ENCODE data around the gene CYB5B. TPM values are rescaled to one million over a fixed set of nuclear protein-coding genes. Genes with fewer than 3 reads are reported as not detected.
A peak's percentile ranks its signal among the peaks of the same experiment; 100 is the strongest.

Gene CYB5B
- total and polyA plus RNA-seq, 7 donors = 42.1 to 92.8 (median 54.5) TPM

GRCh38 chr16:69486272-69486671, 61.9 kb downstream of the CYB5B start:
- intact Hi-C loops (cut with DNase I) = loop anchor here in 1 of 2 donors (10.0 kb wide), 1 partner anchor 91 kb away; no protein-coding TSS in a partner anchor
- Histone ChIP-seq H3K27ac (no peak overlapping the region), H3K27me3 (ENCODE audit: insufficient read depth in 3 of 3, low read length in 2 of 3) (no peaks in the 10 kb centered on the region), H3K36me3 (ENCODE audit: insufficient read depth in 1 of 2, low read depth in 1 of 2) (no peaks in the 10 kb centered on the region), H3K4me3 (no peak overlapping the region), H3K9me3 (no peaks in the 10 kb centered on the region), H3K4me1 (peaks cover 14% of the 10 kb centered on the region)
- TF ChIP-seq, protein P1, sequence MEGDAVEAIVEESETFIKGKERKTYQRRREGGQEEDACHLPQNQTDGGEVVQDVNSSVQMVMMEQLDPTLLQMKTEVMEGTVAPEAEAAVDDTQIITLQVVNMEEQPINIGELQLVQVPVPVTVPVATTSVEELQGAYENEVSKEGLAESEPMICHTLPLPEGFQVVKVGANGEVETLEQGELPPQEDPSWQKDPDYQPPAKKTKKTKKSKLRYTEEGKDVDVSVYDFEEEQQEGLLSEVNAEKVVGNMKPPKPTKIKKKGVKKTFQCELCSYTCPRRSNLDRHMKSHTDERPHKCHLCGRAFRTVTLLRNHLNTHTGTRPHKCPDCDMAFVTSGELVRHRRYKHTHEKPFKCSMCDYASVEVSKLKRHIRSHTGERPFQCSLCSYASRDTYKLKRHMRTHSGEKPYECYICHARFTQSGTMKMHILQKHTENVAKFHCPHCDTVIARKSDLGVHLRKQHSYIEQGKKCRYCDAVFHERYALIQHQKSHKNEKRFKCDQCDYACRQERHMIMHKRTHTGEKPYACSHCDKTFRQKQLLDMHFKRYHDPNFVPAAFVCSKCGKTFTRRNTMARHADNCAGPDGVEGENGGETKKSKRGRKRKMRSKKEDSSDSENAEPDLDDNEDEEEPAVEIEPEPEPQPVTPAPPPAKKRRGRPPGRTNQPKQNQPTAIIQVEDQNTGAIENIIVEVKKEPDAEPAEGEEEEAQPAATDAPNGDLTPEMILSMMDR (IDR thresholded peaks at IDR 0.05) = no peak
- no peak for DNase-seq
- 74 to 89% (median 83%) methylated on average over 5 of the region's 5 CpGs for WGBS, 3 donors
- ATAC-seq = no peak

DNA sequence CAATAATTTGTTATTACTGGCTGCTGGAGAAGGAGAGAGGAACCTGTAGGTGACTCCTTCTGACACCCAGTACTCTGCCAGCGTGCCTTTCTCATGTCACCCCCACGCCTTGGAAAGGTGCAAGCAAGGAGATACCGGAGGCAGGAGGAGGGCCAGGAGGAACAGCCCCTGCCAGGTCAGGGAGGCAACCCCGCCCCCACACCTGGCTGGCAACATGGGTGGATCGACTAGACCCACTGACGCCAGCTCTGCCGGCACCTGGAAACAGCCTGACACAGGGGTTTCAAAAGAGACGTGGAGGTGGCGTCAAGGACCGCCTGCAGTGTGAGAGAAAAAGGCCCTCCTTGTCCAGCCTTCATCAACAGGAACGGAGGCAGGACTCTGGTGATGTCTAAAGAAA, 62.3 kb downstream of the CYB5B start:
- Histone ChIP-seq H3K36me3 (ENCODE audit: insufficient read depth in 1 of 2, low read depth in 1 of 2) (no peaks in the 10 kb centered on the region), H3K27ac (no peak overlapping the region), H3K27me3 (ENCODE audit: insufficient read depth in 3 of 3, low read length in 2 of 3) (no peaks in the 10 kb centered on the region), H3K4me3 (no peak overlapping the region), H3K9me3 (no peaks in the 10 kb centered on the region), H3K4me1 (peaks cover 9% of the 10 kb centered on the region)
- intact Hi-C loops (cut with DNase I) = loop anchor here in 1 of 2 donors (10.0 kb wide), 1 partner anchor 92 kb away; no protein-coding TSS in a partner anchor
- DNase-seq (no peak), ATAC-seq (no peak)
- TF ChIP-seq, protein P1 (IDR thresholded peaks at IDR 0.05) = no peak
- WGBS, 3 donors = 76 to 90% (median 80%) methylated on average over 11 of the region's 11 CpGs

GRCh38 chr16:69490707-69491324, 66.4 kb downstream of the CYB5B start:
- peak in 1 of 4 donors; percentile 69 for ATAC-seq
- H3K27ac ChIP-seq = no peak overlapping the region

GRCh38 chr16:69494991-69495392, 70.6 kb downstream of the CYB5B start:
- 71 to 78% (median 73%) methylated on average over 4 of the region's 4 CpGs for WGBS, 3 donors
- Histone ChIP-seq H3K36me3 (ENCODE audit: insufficient read depth in 1 of 2, low read depth in 1 of 2) (no peaks in the 10 kb centered on the region), H3K27me3 (ENCODE audit: insufficient read depth in 3 of 3, low read length in 2 of 3) (no peaks in the 10 kb centered on the region), H3K9me3 (no peaks in the 10 kb centered on the region), H3K4me1 (no peaks in the 10 kb centered on the region), H3K4me3 (no peak overlapping the region), H3K27ac (no peak overlapping the region)
- DNase-seq = no peak
- intact Hi-C loops (cut with DNase I) = no loop called here
- TF ChIP-seq, protein P1 (IDR thresholded peaks at IDR 0.05) = no peak
- ATAC-seq = peak in 2 of 4 donors; percentile 42 to 46

More at GRCh38 chr16:69490707-69491324, 66.4 kb downstream of the CYB5B start:
- no peaks in the 10 kb centered on the region for H3K9me3 ChIP-seq
- H3K36me3 ChIP-seq (ENCODE audit: insufficient read depth in 1 of 2, low read depth in 1 of 2) = no peaks in the 10 kb centered on the region
- H3K27me3 ChIP-seq (ENCODE audit: insufficient read depth in 3 of 3, low read length in 2 of 3) = no peaks in the 10 kb centered on the region
- TF ChIP-seq, protein P1 (IDR thresholded peaks at IDR 0.05) = no peak
- H3K4me3 ChIP-seq = no peak overlapping the region
- 45 to 61% (median 48%) methylated on average over 9 of the region's 9 CpGs for WGBS, 3 donors
- H3K4me1 ChIP-seq = no peaks in the 10 kb centered on the region
- intact Hi-C loops (cut with DNase I) = no loop called here
- no peak for DNase-seq

GRCh38 chr16:69495821-69496220, 71.4 kb downstream of the CYB5B start:
- ATAC-seq (peak in 2 of 4 donors; percentile 21 to 54), DNase-seq (no peak)
- Histone ChIP-seq H3K36me3 (ENCODE audit: insufficient read depth in 1 of 2, low read depth in 1 of 2) (no peaks in the 10 kb centered on the region), H3K9me3 (no peaks in the 10 kb centered on the region), H3K27me3 (ENCODE audit: insufficient read depth in 3 of 3, low read length in 2 of 3) (no peaks in the 10 kb centered on the region), H3K27ac (no peak overlapping the region), H3K4me3 (no peak overlapping the region), H3K4me1 (no peaks in the 10 kb centered on the region)
- intact Hi-C loops (cut with DNase I) = no loop called here
- TF ChIP-seq, protein P1 (IDR thresholded peaks at IDR 0.05) = no peak
- WGBS, 3 donors = 39 to 49% (median 41%) methylated on average over 9 of the region's 9 CpGs
